GM13976 (cell line): Measurements from ENCODE around the gene SELENOH.

ENCODE experiments used
- DNase-seq: peaks from one replicate; pipeline ENCODE4 v3.0.0; 2012; ENCODE audit warnings: low spot score
- in situ Hi-C: fragments of 300-500 bp; cut with MboI; formaldehyde crosslinking; loops from one replicate; pipeline ENCODE4 v1.12.0; 2022; ENCODE audit warnings: low sequenced_read_pairs, mixed read lengths, inconsistent platforms; ENCODE audit not compliant: unreplicated experiment
- TF ChIP-seq, protein P1 (sequence below): IDR thresholded peaks from 2 replicates; pipeline ENCODE4 v1.5.1; 2012; ENCODE audit warnings: borderline replicate concordance, mild to moderate bottlenecking; ENCODE audit not compliant: insufficient read depth; ENCODE audit errors: extremely low read depth, missing control alignments, control extremely low read depth

SELENOH gene

DNA sequence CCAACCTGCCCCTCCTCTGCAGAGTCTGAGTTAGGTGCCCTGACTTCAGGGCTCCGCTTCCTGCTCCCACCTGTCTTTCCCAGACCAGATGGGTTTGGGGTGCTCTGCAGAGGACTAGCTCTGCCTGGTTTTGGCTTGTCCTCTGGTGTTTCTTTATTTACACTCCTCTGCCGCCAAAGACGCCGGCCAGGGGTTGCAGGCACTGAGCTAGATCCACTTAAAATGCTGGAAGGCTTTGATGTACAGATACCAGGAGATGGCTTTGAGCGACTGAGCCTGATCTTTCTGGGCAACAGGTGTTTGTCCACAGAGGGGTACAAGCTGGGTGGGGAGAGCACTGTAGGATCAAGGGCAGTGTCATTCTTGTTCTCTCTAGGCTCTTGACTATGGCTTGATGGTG is 3.9 kb downstream of the SELENOH start:
- in situ Hi-C loops, result loop anchor here (10.0 kb wide), 1 partner anchor 50 kb away; no protein-coding TSS in a partner anchor
- DNase-seq, result no peak
- TF ChIP-seq, protein P1, sequence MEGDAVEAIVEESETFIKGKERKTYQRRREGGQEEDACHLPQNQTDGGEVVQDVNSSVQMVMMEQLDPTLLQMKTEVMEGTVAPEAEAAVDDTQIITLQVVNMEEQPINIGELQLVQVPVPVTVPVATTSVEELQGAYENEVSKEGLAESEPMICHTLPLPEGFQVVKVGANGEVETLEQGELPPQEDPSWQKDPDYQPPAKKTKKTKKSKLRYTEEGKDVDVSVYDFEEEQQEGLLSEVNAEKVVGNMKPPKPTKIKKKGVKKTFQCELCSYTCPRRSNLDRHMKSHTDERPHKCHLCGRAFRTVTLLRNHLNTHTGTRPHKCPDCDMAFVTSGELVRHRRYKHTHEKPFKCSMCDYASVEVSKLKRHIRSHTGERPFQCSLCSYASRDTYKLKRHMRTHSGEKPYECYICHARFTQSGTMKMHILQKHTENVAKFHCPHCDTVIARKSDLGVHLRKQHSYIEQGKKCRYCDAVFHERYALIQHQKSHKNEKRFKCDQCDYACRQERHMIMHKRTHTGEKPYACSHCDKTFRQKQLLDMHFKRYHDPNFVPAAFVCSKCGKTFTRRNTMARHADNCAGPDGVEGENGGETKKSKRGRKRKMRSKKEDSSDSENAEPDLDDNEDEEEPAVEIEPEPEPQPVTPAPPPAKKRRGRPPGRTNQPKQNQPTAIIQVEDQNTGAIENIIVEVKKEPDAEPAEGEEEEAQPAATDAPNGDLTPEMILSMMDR, result no peak

DNA sequence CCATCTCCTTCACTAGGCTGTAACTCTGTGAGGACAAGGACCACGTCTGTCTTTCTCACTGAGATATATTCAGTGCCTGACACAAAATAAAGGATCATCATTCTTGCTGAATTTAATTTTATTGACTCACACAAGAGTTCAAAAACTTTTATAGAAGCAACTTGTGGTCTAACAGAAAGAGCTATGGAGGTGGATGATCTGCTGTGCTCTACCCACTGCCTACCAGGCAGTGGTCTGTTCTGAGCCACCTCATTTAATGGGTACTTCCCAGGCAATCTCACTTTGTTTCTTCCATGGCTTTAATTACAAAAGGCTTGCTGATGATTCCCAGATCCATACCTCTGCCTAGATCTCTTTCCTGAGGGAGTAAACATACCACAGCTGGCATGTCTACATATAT is 5.6 kb downstream of the SELENOH start:
- in situ Hi-C loops, result loop anchor here (10.0 kb wide), 1 partner anchor 48 kb away; no protein-coding TSS in a partner anchor
- DNase-seq, result no peak

DNA sequence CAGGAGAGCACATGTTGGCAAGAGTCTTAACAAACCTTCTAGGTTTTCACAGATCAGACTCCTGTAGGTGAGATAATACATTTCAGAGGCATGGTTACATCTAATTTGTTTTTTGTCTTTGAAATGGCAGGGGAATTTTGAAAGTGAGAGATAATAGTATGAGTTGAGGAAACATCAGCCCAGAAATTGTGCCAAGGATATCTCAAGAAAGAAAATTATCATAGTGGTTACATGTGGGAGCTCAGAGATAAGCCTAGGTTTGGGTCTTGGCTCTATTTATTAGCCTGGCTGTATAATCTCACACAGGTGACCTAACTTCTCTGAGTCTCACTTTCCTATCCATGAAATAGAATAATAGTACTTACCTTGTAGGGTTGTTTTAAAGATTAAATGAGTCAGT is 9.9 kb downstream of the SELENOH start:
- no peak for DNase-seq
- in situ Hi-C loops, result no loop called here
- TF ChIP-seq, protein P1, result no peak

More for the DNA sequence above, 5.6 kb downstream of the SELENOH start:
- TF ChIP-seq, protein P1, result no peak

DNA sequence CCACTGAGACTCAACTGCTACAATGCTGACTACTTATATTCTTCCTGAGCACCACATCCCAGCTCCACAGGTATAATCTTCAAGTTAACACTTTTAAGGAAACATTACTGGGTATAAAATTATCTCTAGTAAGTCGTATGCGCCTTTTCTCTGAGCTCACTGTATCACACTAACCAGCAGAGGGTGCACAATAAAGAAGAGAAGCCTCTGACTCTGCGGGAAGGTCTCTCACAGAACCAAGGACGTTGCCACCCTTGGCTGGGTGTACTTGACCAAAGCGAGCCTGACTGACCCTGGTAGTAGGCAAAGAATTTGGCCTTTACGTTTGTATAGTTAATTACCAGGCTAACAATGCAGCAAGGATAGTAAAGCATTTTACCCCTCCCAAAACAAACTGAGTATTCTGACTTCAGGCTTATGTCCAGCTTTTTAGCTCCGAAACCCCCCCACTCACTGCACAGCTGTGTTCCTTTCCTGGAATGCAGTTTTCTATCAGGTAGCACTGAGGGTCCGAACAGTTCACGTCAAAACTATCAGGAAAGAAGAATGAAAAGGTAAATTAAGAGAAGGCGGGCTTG is 10.5 kb downstream of the SELENOH start, which contains the start of gene BTBD18:
BTBD18 (minus strand) TSS at position 144 of the 578 bp plus-strand sequence. CDS start 631 bp downstream, outside the sequence.
- in situ Hi-C loops, result no loop called here
- TF ChIP-seq, protein P1, result peak; percentile 43
- DNase-seq, result peak; percentile 71

DNA sequence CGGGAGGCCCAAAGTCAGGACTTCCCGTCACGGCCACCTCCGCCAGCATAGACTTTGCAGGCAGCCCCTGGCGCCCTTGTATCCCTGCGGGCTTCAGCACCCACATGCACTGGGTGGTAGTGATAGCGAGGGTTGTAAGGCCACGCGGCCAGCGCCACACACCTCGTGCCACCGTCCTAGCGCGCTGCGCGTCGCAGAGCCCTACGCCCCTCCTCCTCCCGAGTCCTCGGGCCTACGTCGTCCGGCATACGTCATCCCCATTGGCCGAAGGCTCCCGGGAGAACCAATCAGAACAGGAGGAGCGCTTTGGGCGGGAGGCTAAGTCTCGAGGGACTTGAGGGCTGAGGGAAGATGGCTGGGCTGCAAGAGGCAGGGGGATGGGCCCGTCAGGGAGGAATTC is 11.7 kb downstream of the SELENOH start:
- in situ Hi-C loops, result no loop called here
- DNase-seq, result no peak
- TF ChIP-seq, protein P1, result no peak

DNA sequence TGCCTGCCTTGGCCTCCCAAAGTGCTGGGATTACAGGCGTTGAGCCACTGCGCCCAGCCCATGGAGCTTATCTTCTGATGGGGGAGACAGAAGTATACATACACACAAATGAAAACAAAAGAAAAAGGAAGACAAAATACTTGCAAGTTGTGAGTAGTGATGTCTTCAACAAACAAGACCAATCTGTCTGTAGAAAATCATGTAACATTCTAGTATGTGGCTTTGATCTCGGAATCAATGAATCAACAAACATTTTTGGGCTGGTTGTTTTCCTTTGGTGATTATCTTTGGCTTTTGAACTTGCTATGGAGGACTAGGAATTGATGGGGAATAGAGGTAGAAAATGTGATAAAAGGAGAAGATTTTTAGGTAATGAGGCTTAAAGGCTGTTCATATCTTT is 16.9 kb downstream of the SELENOH start:
- no peak for DNase-seq
- in situ Hi-C loops, result no loop called here
- TF ChIP-seq, protein P1, result no peak
